ENCODE data around the gene CHMP6.

- no peak for TF ChIP-seq CTCF (conservative IDR thresholded peaks at IDR 0.05)
- TF ChIP-seq EZH2 (IDR thresholded peaks at IDR 0.05; ENCODE audit: low read depth), result no peak
Observed at GRCh38 chr17:81043319-81043724, 51.7 kb downstream of the CHMP6 start.

All from PC-9 (cell line).